Endothelial cell of umbilical vein (primary cell): ENCODE results near the gene HMX2. TPM values are rescaled to one million over a fixed set of nuclear protein-coding genes. Genes with fewer than 3 reads are reported as not detected.

Experiments used
- BruUV-seq: library from RNA; stranded (reverse); fragments of 400-500 nt; replicated peaks from 2 replicates; lab custom pipeline; 2021; lab: Mats Ljungman, UMichigan
- CTCF ChIA-PET: fragments of 300-600, 350-600 bp; sonication (Branson Sonifier 250); formaldehyde crosslinking; loops from one replicate; lab custom pipeline; 2021; ENCODE audit warnings: antibody characterized with exemption, inconsistent platforms; lab: Charles Lee
- POLR2A ChIA-PET: fragments of 300-600, 350-600 bp; sonication (Branson Sonifier 250); formaldehyde crosslinking; loops from one replicate; lab custom pipeline; 2021; ENCODE audit warnings: antibody characterized with exemption, inconsistent platforms; lab: Charles Lee
- DNase-seq: peaks from one replicate; pipeline ENCODE4 v3.0.0-alpha.2; 2011; ENCODE audit warnings: low read depth, low spot score
- FAIRE-seq: peaks from 2 replicates; lab custom pipeline; 2011; peaks lifted over from hg19 to GRCh38; lab: Jason Lieb, UNC
- H2AFZ ChIP-seq: 2 replicates; pipeline ENCODE4 v1.6.0; 2012; ENCODE audit warnings: low read depth, low read length, control low read depth, inconsistent platforms
- H3K27ac ChIP-seq: 2 replicates; pipeline ENCODE4 v1.5.1; 2011; ENCODE audit warnings: low read depth, mild to moderate bottlenecking, control low read depth, low read length, moderate library complexity; ENCODE audit not compliant: insufficient read depth
- H3K27me3 ChIP-seq, 2 experiments: 2 replicates each; pipeline versions ENCODE4 v1.6.0 to v1.6.1; 2011; ENCODE audit warnings: low read length in 2 of 2, mixed read lengths in 1 of 2; ENCODE audit not compliant: control insufficient read depth in 2 of 2, insufficient read depth in 2 of 2
- H3K36me3 ChIP-seq, 2 experiments: 2 replicates in 1 of 2; 3 replicates in 1 of 2; pipeline ENCODE4 v1.5.1; 2011; ENCODE audit warnings: low read length in 2 of 2, mild to moderate bottlenecking in 1 of 2, moderate library complexity in 1 of 2; ENCODE audit not compliant: control insufficient read depth in 2 of 2, insufficient read depth in 2 of 2; ENCODE audit errors: extremely low read depth in 1 of 2
- H3K4me1 ChIP-seq: 3 replicates; pipeline ENCODE4 v1.5.1; 2011; ENCODE audit warnings: mild to moderate bottlenecking, low read length; ENCODE audit not compliant: control insufficient read depth, insufficient read depth; ENCODE audit errors: extremely low read depth
- H3K4me2 ChIP-seq: 2 replicates; pipeline ENCODE4 v1.6.1; 2011; ENCODE audit warnings: low read length, control low read depth, mixed read lengths; ENCODE audit not compliant: insufficient read depth
- H3K4me3 ChIP-seq, 3 experiments: fragments of 200-600 bp in 1 of 3; sonication (generic), shearing (Covaris generic) in 1 of 3; replicated peaks in 1 of 3; 2 replicates each; pipeline ENCODE4 v1.5.1; 2011 to 2016; ENCODE audit warnings: control low read depth in 3 of 3, low read length in 3 of 3, mild to moderate bottlenecking in 2 of 3, inconsistent platforms in 1 of 3, low read depth in 1 of 3, moderate library complexity in 1 of 3; ENCODE audit not compliant: insufficient read depth in 1 of 3
- H3K79me2 ChIP-seq: 2 replicates; pipeline ENCODE4 v1.6.0; 2012; ENCODE audit warnings: low read length, inconsistent platforms; ENCODE audit not compliant: control insufficient read depth, insufficient read depth
- H3K9ac ChIP-seq: replicated peaks from 2 replicates; pipeline ENCODE3; 2011; ENCODE audit warnings: low read length, control low read depth; ENCODE audit not compliant: insufficient read depth; ENCODE audit errors: extremely low read depth
- H3K9me1 ChIP-seq: replicated peaks from 3 replicates; pipeline ENCODE4 v1.6.0; 2011; ENCODE audit warnings: mild to moderate bottlenecking, low read length; ENCODE audit not compliant: control insufficient read depth, insufficient read depth; ENCODE audit errors: extremely low read depth
- H3K9me3 ChIP-seq: replicated peaks from 2 replicates; pipeline ENCODE4 v1.5.1; 2012; ENCODE audit warnings: low read length, inconsistent platforms; ENCODE audit not compliant: control insufficient read depth, insufficient read depth
- H4K20me1 ChIP-seq: replicated peaks from 2 replicates; pipeline ENCODE3; 2011; ENCODE audit warnings: mild to moderate bottlenecking, low read length; ENCODE audit not compliant: control insufficient read depth, insufficient read depth; ENCODE audit errors: extremely low read depth
- EZH2 ChIP-seq: IDR thresholded peaks from 2 replicates; pipeline ENCODE4 v1.6.1; 2012; ENCODE audit warnings: borderline replicate concordance, low read depth, mild to moderate bottlenecking, moderate library complexity, low read length, inconsistent platforms; ENCODE audit not compliant: severe bottlenecking
- FOS ChIP-seq: IDR thresholded peaks from 2 replicates; pipeline ENCODE4 v1.6.1; 2011; ENCODE audit warnings: mild to moderate bottlenecking, low read length, moderate library complexity, borderline replicate concordance; ENCODE audit not compliant: insufficient read depth
- GATA2 ChIP-seq: IDR thresholded peaks from 2 replicates; pipeline ENCODE4 v1.7.0; 2011; ENCODE audit warnings: low read depth, mild to moderate bottlenecking, moderate library complexity, mixed read lengths, low read length; ENCODE audit not compliant: insufficient read length, insufficient read depth
- JUN ChIP-seq: IDR thresholded peaks from 2 replicates; pipeline ENCODE4 v1.6.1; 2011; ENCODE audit warnings: borderline replicate concordance, low read depth; ENCODE audit not compliant: insufficient read length, insufficient read depth
- MYC ChIP-seq: IDR thresholded peaks from one replicate; pipeline ENCODE4 v1.6.1; 2011; ENCODE audit warnings: mild to moderate bottlenecking, low read depth, low read length
- POLR2A ChIP-seq: IDR thresholded peaks from 2 replicates; pipeline ENCODE4 v1.6.1; 2012; ENCODE audit warnings: low read depth, mild to moderate bottlenecking, control low read depth, low read length
- POLR2AphosphoS5 ChIP-seq: IDR thresholded peaks from 2 replicates; pipeline ENCODE4 v1.6.1; 2012; ENCODE audit warnings: low read depth, mild to moderate bottlenecking, control low read depth, low read length, moderate library complexity; ENCODE audit not compliant: insufficient read depth
- dilution Hi-C: fragments of 300-500 bp; cut with MboI; formaldehyde crosslinking; loops from one replicate; pipeline ENCODE4 v1.15.0; 2019; ENCODE audit warnings: low sequenced_read_pairs; ENCODE audit not compliant: extremely low pct_ligation_motif_present
- intact Hi-C: fragments of 100-400 bp; cut with micrococcal nuclease; formaldehyde crosslinking; loops from one replicate; pipeline ENCODE4 v1.10.0; 2022
- polyA plus RNA-seq, 4 experiments: library from polyadenylated mRNA; depleted of rRNA in 3 of 4; stranded (reverse) in 3 of 4; unstranded in 1 of 4; fragments of >200 nt; gene quantifications; 2 replicates each; pipeline versions ENCODE4 v1.2.1 to v1.2.3, GENCODE V29; 2011 to 2012; ENCODE audit warnings: missing spikeins in 1 of 4
- total RNA-seq: library from RNA; stranded (reverse); gene quantifications from 2 replicates; pipeline ENCODE4 v1.2.3, GENCODE V29; 2021
- TF ChIP-seq, protein P1 (sequence below): IDR thresholded peaks from 2 replicates; pipeline ENCODE4 v1.6.1; 2011; ENCODE audit not compliant: insufficient read depth, insufficient read length
- TF ChIP-seq, protein P2 (sequence below), 2 donors: IDR thresholded peaks; 1 replicate in 1 of 2; 2 replicates in 1 of 2; pipeline ENCODE4 v1.5.1; 2011; ENCODE audit warnings: low read length in 2 of 2, mild to moderate bottlenecking in 2 of 2, moderate library complexity in 2 of 2, control low read depth in 1 of 2, inconsistent platforms in 1 of 2, low read depth in 1 of 2; ENCODE audit not compliant: insufficient read depth in 1 of 2; ENCODE audit errors: extremely low read depth in 1 of 2

Gene HMX2
- total and polyA plus RNA-seq, 2 donors (not counting 3 experiments of a cell fraction or from before 2014, with no cell fraction given): not detected

DNA sequence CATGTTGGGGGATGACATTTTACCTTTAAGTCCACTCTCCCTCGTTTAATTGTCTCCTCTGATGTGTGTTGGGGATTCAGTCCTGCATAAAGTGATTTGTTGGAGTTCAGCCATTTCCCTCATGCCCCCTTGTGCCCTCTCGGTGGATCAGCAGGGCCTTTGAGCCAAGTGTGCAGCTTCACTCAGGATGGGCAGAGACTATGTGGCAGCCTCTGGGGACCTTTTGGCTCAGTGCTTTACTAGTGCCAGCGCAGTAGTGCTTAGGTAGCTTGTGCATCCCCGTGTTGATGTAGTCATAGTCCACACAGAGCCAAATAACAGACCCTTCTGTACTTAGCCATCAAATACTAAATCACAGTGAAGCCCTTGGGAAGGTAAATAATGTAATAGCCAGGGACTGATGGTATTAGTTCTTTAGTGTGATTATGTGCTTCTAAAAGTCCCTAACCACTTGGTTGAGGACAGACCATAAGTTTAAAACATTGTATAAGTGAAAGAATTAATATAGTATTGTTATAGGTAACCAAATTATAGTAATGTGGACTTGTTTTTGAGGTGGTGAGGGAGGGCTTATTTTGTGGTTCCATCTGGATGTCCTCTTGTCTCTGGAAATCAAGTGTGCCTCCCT is 17.6 kb downstream of the HMX2 start:
- Histone ChIP-seq H3K9ac (no peak overlapping the region), H3K27me3 (no peaks in the 10 kb centered on the region), H4K20me1 (no peaks in the 10 kb centered on the region), H3K4me3 (no peak overlapping the region), H3K27ac (no peak overlapping the region), H2AFZ (no peak overlapping the region), H3K9me3 (no peaks in the 10 kb centered on the region), H3K9me1 (no peaks in the 10 kb centered on the region), H3K4me2 (no peak overlapping the region), H3K79me2 (peaks cover 63% of the 10 kb centered on the region), H3K4me1 (peaks cover 3% of the 10 kb centered on the region), H3K36me3 (peaks cover 17 to 34% of the 10 kb centered on the region in 2 experiments)
- BruUV-seq: no TSS peak
- TF ChIP-seq POLR2AphosphoS5 (no peak), MYC (no peak), GATA2 (no peak), POLR2A (no peak), FOS (no peak), JUN (no peak), EZH2 (no peak)
- TF ChIP-seq, protein P1, sequence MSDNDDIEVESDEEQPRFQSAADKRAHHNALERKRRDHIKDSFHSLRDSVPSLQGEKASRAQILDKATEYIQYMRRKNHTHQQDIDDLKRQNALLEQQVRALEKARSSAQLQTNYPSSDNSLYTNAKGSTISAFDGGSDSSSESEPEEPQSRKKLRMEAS: no peak
- TF ChIP-seq, protein P2, sequence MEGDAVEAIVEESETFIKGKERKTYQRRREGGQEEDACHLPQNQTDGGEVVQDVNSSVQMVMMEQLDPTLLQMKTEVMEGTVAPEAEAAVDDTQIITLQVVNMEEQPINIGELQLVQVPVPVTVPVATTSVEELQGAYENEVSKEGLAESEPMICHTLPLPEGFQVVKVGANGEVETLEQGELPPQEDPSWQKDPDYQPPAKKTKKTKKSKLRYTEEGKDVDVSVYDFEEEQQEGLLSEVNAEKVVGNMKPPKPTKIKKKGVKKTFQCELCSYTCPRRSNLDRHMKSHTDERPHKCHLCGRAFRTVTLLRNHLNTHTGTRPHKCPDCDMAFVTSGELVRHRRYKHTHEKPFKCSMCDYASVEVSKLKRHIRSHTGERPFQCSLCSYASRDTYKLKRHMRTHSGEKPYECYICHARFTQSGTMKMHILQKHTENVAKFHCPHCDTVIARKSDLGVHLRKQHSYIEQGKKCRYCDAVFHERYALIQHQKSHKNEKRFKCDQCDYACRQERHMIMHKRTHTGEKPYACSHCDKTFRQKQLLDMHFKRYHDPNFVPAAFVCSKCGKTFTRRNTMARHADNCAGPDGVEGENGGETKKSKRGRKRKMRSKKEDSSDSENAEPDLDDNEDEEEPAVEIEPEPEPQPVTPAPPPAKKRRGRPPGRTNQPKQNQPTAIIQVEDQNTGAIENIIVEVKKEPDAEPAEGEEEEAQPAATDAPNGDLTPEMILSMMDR (IDR thresholded peaks at IDR 0.05; ENCODE audit: extremely low read depth in 1 of 2, insufficient read depth in 1 of 2, low read depth in 1 of 2, low read length in 2 of 2): no peak
- FAIRE-seq (no peak), DNase-seq (no peak)
- intact Hi-C loops (no loop called here), dilution Hi-C loops (no loop called here)
- POLR2A ChIA-PET: no interaction called here
- CTCF ChIA-PET: interaction anchor here (0.9 to 1.2 kb wide), 2 partner anchors 8 to 32 kb away, joined by 3 to 4 read pairs; no protein-coding TSS in a partner anchor
